Heart left ventricle (tissue), 16 donors: ENCODE measurements around the gene SGPP2. TPM values are rescaled to one million over a fixed set of nuclear protein-coding genes. Genes with fewer than 3 reads are reported as not detected.

ENCODE experiments used
- ATAC-seq, 4 donors: fragments of 200-7000 bp; cut with Tn5 transposase; one replicate each; pipeline ENCODE4 v1.9.1; 2020 to 2022; ENCODE audit warnings: moderate library complexity in 4 of 4, mild to moderate bottlenecking in 3 of 4, moderate number of reproducible peaks in 1 of 4
- DNase-seq, 5 donors: peaks; one replicate each; pipeline ENCODE4 v3.0.0-alpha.2; 2020
- H3K27ac ChIP-seq, 12 donors: fragments of 200-600 bp; sonication (generic) in 4 of 12; one replicate each; pipeline versions ENCODE4 v1.5.0 to v1.8.0; 2016 to 2022; ENCODE audit warnings: mild to moderate bottlenecking in 2 of 12
- H3K27me3 ChIP-seq, 9 donors: fragments of 200-600 bp; sonication (generic) in 2 of 9; one replicate each; pipeline versions ENCODE4 v1.5.1 to v1.8.0; 2016 to 2022; ENCODE audit warnings: mild to moderate bottlenecking in 3 of 9
- H3K36me3 ChIP-seq, 9 donors: fragments of 200-600 bp; sonication (generic) in 2 of 9; one replicate each; pipeline versions ENCODE4 v1.5.0 to v1.8.0; 2018 to 2022; ENCODE audit warnings: mild to moderate bottlenecking in 2 of 9
- H3K4me1 ChIP-seq, 12 donors: fragments of 200-600 bp; sonication (generic) in 4 of 12; one replicate each; pipeline versions ENCODE4 v1.5.0 to v1.8.0; 2016 to 2022; ENCODE audit warnings: mild to moderate bottlenecking in 3 of 12
- H3K4me3 ChIP-seq, 12 donors: fragments of 200-600 bp; sonication (generic) in 4 of 12; one replicate each; pipeline versions ENCODE4 v1.5.0 to v1.8.0; 2017 to 2022; ENCODE audit warnings: mild to moderate bottlenecking in 9 of 12, moderate library complexity in 4 of 12
- H3K9me3 ChIP-seq, 12 donors: fragments of 200-600 bp; sonication (generic) in 4 of 12; one replicate each; pipeline versions ENCODE4 v1.5.0 to v1.8.0; 2016 to 2022; ENCODE audit warnings: mild to moderate bottlenecking in 1 of 12
- CTCF ChIP-seq, 12 donors: fragments of 200-600 bp; sonication (generic) in 4 of 12; IDR thresholded peaks; one replicate each; pipeline versions ENCODE4 v1.5.0 to v1.8.0; 2018 to 2022; ENCODE audit warnings: antibody characterized with exemption in 12 of 12, mild to moderate bottlenecking in 5 of 12
- POLR2A ChIP-seq, 2 donors: fragments of 450-650 bp; IDR thresholded peaks; one replicate each; pipeline ENCODE4 v1.6.1; 2017; ENCODE audit warnings: antibody characterized with exemption in 2 of 2, mild to moderate bottlenecking in 2 of 2, moderate library complexity in 2 of 2
- WGBS, 4 donors: extraction: QIAGEN DNeasy Blood & Tissue Kit in 2 of 4; methylation state at CpG; one replicate each; pipeline versions ENCODE4 v1.1.5 to v1.1.7; 2013 to 2018; 5-methylcytosine and 5-hydroxymethylcytosine counted together
- intact Hi-C, 10 donors: fragments of 100-400 bp; cut with DNase I; formaldehyde crosslinking; loops; one replicate each; pipeline versions ENCODE4 v1.11.1 to v1.14.2; 2022
- polyA plus RNA-seq, 2 donors: library from polyadenylated mRNA; stranded (reverse); fragments of 200-250 nt; gene quantifications; one replicate each; pipeline ENCODE4 v1.2.3, GENCODE V29; 2013
- total RNA-seq, 9 donors: library from RNA; depleted of rRNA in 2 of 9; stranded (reverse); fragments of >200 nt in 2 of 9; fragmentation: NEBNext Ultra II Directional in 3 of 9; extraction: Animal tissue kit (Norgen Biotek cat#: 25700) in 3 of 9; gene quantifications; one replicate each; pipeline versions ENCODE4 v1.1.0 to v1.2.4, GENCODE V29; 2016 to 2023
- donor health status: ischemic (EF 13 %, LVEDD 7.1; RV severe dilation, severe dysfunction).
- donor health status: healthy with polysubstance abuse.
- donor health status: DM: no; HTN: yes; CAD: no.
- donor health status: DM: no; HTN: no; CAD: no.
- donor health status: ischemic (EF 25% LVEDD 6.9; RV normal size, moderate dysfunction).
- donor health status: ischemic (EF 25% LVEDD 5.7; RV mildly dilated, moderate dysfunction).
- donor health status: healthy.
- donor health status: DM: yes; HTN: yes; CAD: no.
- donor health status: ischemic (EF 35%, LVEDD 5.7; RV mildly dilated, moderate dysfunction).
- donor health status: nonischemic (EF 11% LVEDD 7.7; RV severe dilation, severe dysfunction).
- donor health status: DM: yes; HTN: yes; CAD: no.
- donor health status: PGD.
- donor health status: ischemic (EF 29% LVEDD 5.4; RV normal size, mild dysfunction).
- donor health status: nonischemic (EF 23%, LVEDD 6.1; RV moderate dilation, normal function).

The SGPP2 gene
- total and polyA plus RNA-seq, 11 donors: 1.6 to 25.8 (median 12.4) TPM

- Histone ChIP-seq H3K27ac (no peak overlapping the region), H3K4me1 (peaks cover 0 to 19% (median 0%) of the 10 kb centered on the region in 12 donors), H3K36me3 (peaks cover 0 to 18% (median 4%) of the 10 kb centered on the region in 9 donors), H3K4me3 (no peak overlapping the region), H3K9me3 (no peaks in the 10 kb centered on the region), H3K27me3 (no peaks in the 10 kb centered on the region)
- 67 to 80% (median 75%) methylated on average over 6 of the region's 6 CpGs for WGBS, 4 donors
- intact Hi-C loops: loop anchor here in 2 of 10 donors (5.0 to 10.0 kb wide), 2 partner anchors 41 to 511 kb away; no protein-coding TSS in a partner anchor
- ATAC-seq (peak in 2 of 4 donors; percentile 57 to 66), DNase-seq (peak in 1 of 5 donors; percentile 32)
- no peak for TF ChIP-seq CTCF (IDR thresholded peaks at IDR 0.05)
- TF ChIP-seq POLR2A (IDR thresholded peaks at IDR 0.05): no peak
Measured at GRCh38 chr2:222566229-222566628, 141.9 kb downstream of the SGPP2 start.

- DNase-seq: peak in 4 of 5 donors; percentile 15 to 68 (median 50)
- Histone ChIP-seq H3K36me3 (peaks cover 0 to 29% (median 10%) of the 10 kb centered on the region in 9 donors), H3K4me1 (peaks cover 0 to 34% (median 14%) of the 10 kb centered on the region in 12 donors), H3K4me3 (no peak overlapping the region), H3K27ac (no peak overlapping the region), H3K27me3 (no peaks in the 10 kb centered on the region), H3K9me3 (no peaks in the 10 kb centered on the region)
- WGBS, 4 donors: 26 to 47% (median 32%) methylated on average over 4 of the region's 4 CpGs
- TF ChIP-seq POLR2A (IDR thresholded peaks at IDR 0.05) (no peak), CTCF (IDR thresholded peaks at IDR 0.05) (no peak)
- intact Hi-C loops: loop anchor here in 2 of 10 donors (5.0 to 10.0 kb wide), 2 partner anchors 38 to 514 kb away; no protein-coding TSS in a partner anchor
- ATAC-seq: peak; percentile 44 to 65 (median 51)
Measured at GRCh38 chr2:222568865-222569264, 144.5 kb downstream of the SGPP2 start.

- ATAC-seq: no peak
- Histone ChIP-seq H3K27me3 (no peaks in the 10 kb centered on the region), H3K4me3 (no peak overlapping the region), H3K36me3 (peaks cover 0 to 29% (median 16%) of the 10 kb centered on the region in 9 donors), H3K4me1 (peaks cover 0 to 34% (median 14%) of the 10 kb centered on the region in 12 donors), H3K27ac (no peak overlapping the region), H3K9me3 (no peaks in the 10 kb centered on the region)
- intact Hi-C loops: loop anchor here in 3 of 10 donors (5.0 to 10.0 kb wide), 3 partner anchors 37 to 515 kb away; partner anchors contain the start of gene SGPP2 (in 1 of the 3)
- no peak for DNase-seq
- TF ChIP-seq POLR2A (IDR thresholded peaks at IDR 0.05) (no peak), CTCF (IDR thresholded peaks at IDR 0.05) (no peak)
- 88 to 100% (median 92%) methylated on average over 1 of the region's 1 CpG for WGBS, 4 donors
Measured at GRCh38 chr2:222569826-222570225, 145.5 kb downstream of the SGPP2 start.

- DNase-seq (no peak), ATAC-seq (peak in 2 of 4 donors; percentile 10 to 22)
- Histone ChIP-seq H3K9me3 (no peaks in the 10 kb centered on the region), H3K4me1 (peaks cover 0 to 24% (median 14%) of the 10 kb centered on the region in 12 donors), H3K27me3 (no peaks in the 10 kb centered on the region), H3K4me3 (no peak overlapping the region), H3K27ac (peak overlapping the region in 11 of 12 donors; percentile 2 to 69 (median 55)), H3K36me3 (peaks cover 0 to 28% (median 14%) of the 10 kb centered on the region in 9 donors)
- intact Hi-C loops: loop anchor here in 1 of 10 donors (10.0 kb wide), 1 partner anchor 147 kb away; the partner anchor contains the start of gene SGPP2
- 81 to 85% (median 83%) methylated on average over 6 of the region's 6 CpGs for WGBS, 4 donors
- no peak for TF ChIP-seq POLR2A (IDR thresholded peaks at IDR 0.05)
- no peak for TF ChIP-seq CTCF (IDR thresholded peaks at IDR 0.05)
Measured at GRCh38 chr2:222572264-222572721, 147.9 kb downstream of the SGPP2 start.
